Retina (tissue), 1 donor: ENCODE results near the gene PFN2.
"Not testable (repeated sequence)": the region's sequence is repeated elsewhere in the genome, so short reads cannot be mapped to it uniquely, and the experiment has no call there.

Experiments
- DNase-seq: peaks from one replicate; pipeline ENCODE4 v3.0.0-alpha.2; 2016

The PFN2 gene, protein sequence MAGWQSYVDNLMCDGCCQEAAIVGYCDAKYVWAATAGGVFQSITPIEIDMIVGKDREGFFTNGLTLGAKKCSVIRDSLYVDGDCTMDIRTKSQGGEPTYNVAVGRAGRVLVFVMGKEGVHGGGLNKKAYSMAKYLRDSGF

DNA sequence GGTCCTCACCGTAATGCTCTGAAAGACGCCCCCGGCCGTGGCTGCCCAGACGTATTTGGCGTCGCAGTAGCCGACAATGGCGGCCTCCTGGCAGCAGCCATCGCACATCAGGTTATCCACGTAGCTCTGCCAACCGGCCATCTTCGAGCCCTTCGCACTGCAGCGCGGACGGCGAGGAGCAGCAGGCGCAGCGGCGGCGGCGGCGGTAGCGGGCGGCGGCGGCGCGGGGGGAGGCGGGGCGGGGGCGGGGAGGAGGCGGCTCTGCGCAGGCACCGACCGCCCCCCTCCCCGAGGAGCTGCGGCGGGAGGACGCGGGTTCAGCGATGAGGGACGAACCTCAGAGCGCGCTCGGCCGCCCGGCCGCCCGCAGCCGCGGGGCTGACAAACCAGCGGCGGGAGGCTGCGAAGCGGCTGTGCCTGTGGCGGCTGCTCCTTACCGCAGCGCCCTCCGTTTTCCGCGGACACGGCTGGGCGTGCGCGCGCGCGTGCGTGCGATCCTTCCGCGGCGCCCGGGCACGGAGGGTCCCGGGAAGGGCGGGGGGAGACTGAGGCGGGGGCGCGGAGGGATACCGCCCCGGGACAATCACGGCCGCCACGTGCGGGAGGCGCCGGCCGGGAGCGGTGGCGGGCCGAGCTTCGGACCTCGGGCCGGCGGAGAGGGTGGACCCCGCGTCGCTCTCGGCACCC lies at the start of gene PFN2:
Gene PFN2 (minus strand): TSS at position 180 of the 687 bp plus-strand sequence. CDS start 39 bp downstream, at position 141.
- DNase-seq = peak; percentile 95

- DNase-seq = no peak
These were observed 45.2 kb upstream of the PFN2 start for GRCh38 chr3:150015901-150016300.

DNA sequence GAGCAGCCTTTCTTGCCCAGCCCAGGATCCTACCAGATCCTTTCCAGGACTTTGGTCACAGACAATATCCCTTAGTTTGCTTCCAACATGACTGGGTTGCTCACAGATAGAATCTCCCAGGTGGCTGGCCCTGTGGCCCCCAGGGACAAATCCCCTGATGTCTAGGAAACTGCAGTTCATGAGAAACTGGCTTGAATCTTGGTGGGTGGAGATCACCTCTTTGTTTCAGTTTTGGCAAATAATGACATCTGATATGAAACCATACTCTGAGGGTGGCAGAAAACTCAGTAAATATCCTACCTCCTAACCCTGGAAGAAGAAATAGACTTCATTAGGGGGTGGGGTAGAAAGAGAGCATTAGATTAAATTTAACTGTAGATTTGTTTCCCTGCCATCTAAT lies 44.1 kb upstream of the PFN2 start:
- no peak for DNase-seq

DNA sequence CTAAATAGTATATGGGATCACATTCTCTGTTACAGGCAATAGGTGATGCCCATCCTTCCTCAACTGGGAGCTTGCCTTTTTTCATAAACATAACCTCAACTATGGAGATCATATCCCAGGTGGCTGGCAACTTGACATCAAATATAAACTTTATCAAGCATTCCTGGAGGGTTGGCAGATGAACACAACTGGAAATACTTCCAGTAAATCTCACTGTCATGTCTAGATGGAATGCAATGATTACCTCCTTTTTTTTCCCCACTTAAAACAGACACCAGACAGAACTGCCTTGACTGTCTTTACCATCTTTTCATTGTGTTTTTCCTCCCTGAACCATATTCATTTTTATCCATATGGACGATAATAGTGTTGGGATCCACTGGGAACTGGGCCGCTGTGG lies 43.1 kb upstream of the PFN2 start:
- DNase-seq = no peak

DNA sequence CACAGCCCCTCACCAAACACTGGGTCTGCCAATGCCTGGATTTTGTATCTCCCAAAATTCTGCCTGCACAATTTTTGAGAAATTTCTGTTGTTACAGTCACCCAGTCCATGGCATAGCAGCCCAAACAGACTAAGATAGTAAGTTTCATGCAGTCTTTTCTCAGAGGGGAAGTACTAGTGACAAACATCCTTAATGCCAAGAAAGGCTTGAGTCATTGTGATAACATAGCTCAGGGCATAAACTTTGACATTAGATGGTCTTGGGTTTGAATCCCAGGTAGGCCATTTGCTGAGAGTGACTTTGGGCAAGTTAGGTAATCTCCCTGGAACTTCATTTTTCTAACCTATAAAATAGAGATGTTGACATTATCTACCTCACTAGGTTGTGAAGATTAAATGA lies 36.1 kb upstream of the PFN2 start:
- DNase-seq = no peak

DNA sequence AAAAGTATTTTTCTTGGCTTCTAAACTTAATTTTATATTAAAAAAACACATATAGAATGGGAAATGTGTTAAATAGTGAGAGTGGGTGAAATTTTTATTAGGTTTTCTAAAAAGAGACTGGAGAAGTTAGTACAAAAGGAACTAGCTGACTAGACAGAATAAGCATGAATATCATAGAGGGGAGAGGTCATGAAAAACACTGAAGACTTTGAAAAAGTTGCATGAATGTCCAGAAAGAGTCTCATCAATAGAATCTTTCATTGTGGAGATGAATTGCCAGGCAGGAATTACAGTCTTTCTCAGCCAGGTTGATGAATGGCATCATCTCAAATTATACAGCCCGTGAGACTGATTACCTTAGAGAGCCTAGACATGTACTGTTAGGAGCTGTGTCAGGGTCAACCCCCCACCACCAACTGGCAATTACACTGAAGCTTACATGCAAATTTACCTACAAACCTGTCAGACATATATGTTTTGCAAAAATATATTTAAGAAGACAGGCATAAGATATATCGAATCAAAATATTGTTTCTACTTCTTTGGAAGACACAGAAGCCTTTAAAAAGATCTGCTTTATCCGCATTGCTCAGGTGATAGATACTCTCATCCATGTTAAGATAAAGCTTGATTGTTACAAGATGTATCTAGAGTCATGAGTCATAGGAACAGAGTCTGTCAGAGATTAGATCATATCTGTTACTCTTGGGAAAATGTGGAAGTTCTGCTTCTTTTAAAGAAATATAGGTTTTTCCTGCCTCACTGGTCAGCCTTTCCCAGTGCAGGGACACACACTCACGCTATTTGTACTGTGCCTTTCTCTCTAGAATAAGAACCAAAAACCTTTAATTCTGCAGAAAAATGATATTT lies 34.8 kb upstream of the PFN2 start:
- no peak for DNase-seq

DNA sequence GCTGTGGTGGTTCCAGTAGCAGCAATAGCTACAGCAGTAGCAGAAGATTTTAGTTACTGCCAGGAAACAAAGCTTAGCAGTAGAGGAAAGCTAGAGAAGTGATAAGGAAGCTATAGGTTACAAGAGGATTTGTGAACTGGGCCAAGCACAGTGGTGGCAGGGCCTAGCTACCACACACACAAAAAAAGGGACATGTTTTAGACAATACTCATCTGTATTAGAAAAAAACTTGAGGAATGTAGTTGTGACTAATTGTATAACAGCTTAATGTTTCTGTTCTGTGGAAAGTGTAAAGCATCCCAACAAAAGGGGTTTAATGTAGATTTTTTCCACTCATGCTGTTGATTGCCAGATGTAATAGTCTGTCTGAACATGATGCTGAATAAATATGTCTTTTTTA lies 29.9 kb upstream of the PFN2 start:
- no peak for DNase-seq

DNA sequence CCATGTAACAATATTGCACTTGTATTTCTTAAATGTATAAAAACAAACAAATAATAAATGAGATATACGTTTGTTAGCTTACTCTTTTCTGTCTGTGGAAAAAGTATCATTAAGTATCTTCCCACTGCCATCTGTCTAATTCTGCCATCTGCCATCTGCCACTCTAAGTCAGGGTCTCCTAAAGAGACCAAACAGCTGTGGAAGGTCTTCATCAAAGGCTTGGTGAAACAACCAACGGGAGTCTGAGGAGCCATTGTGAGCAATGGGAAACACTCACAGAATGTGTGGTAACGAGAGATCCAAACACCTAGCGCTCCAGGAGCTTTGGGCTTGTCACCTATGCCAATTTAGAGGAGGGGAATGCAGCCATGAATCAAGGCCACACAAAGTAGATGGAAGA lies 28.7 kb upstream of the PFN2 start:
- DNase-seq = no peak

DNA sequence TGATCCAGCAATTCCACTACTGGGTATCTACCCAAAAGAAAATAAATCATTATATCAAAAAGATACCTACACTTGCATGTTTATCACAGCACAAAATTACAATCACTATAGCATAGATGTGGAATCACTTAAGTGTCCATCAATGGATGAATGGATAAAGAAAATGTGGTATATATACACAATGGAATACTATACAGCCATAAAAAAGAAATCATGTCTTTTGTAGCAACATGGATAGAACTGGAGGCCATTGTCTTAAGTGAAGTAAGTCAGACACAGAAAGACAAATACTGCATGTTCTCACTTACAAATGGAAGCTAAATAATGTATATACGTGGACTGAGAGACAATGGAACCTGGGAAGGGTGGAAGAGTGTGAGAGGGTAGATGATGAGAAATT lies 28.3 kb upstream of the PFN2 start:
- DNase-seq = no peak

DNA sequence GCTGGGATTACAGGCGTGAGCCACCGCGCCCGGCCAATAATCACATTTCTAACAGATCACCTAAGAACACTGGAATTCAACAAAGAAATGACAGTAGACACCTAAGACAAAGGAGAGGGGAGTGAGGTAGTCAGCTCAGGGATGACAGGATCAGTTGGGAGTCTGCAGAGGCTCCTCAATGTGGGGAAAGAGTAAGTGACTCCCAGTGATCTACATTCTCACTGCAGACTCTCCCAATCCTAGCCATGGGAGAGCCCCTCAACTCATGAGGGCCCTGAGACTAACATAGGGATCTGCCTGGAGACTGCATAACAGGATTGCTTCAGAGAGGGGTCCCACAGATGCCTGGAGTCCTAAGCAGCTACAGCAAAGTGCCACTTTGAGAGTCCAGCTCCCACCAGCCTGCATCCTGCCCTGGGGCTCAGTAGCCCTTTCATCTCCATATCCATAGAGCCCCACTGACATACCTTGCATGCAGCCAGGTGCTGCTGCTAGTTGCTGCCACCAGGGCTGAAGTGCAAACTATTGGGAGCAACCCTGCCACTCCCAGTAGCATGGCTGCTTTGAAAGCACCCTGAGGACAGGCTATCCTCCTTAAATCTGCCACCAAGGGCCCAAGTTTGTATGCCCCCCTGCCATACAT lies 21.8 kb upstream of the PFN2 start:
- DNase-seq = no peak

- DNase-seq = no peak
These were observed 19.8 kb upstream of the PFN2 start for GRCh38 chr3:149990423-149990948.

DNA sequence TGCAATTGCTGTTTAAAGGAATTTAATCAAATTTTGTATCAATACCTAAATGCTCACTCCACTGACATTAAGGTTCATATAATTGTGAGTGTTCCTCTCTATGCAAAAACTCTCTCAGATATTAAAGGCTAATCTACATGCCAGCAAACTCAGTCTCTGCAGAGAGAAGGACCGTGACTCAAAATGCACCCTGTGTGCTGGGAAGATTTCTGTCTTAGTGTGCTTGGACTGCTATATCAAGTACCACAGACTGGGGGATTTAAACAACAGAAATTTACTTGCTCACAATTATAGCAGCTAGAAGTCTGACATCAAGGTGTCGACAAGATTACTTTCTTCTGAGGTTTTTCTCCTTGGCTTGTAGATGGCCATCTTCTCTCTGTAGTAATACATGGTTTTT lies 18.6 kb upstream of the PFN2 start:
- no peak for DNase-seq

DNA sequence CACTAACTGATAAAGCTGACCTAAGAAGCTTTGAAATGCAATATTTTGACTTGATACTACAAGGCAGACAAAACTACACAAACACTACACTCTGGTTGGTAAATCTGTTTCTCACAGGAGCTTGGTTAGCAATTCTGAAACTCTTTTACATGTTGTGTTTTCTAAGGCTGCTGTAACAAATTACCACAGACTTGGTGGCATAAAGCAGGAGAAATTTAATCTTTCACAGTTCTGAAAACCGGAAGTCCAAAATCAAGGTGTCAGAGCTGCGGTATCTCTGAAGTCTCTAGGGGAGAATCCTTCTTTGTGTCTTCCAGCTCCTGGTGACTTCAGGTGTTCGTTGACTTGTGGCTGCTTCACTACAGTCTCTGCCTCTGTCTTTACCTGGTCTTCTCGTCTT lies 12.9 kb upstream of the PFN2 start:
- no peak for DNase-seq

DNA sequence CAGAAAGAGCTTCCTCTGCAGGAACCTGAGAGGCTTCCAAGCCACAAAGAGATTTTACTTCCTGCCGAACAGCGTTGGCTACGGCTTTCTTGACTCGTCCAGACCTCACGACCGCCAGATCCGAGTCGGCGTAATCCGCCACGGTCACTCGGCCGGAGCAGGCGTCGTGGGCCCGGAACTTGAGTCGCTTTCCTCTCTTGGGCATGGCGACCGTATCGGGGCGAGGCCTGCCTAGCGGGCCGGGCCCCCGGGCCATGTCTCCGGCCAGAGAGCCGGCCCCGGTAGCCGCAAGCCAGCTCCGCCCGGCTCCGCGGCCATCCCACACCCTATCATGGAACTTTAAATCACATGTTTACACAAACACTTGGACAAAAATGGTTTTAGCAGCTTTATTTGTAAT lies 12.4 kb upstream of the PFN2 start:
- DNase-seq = not testable (repeated sequence)

DNA sequence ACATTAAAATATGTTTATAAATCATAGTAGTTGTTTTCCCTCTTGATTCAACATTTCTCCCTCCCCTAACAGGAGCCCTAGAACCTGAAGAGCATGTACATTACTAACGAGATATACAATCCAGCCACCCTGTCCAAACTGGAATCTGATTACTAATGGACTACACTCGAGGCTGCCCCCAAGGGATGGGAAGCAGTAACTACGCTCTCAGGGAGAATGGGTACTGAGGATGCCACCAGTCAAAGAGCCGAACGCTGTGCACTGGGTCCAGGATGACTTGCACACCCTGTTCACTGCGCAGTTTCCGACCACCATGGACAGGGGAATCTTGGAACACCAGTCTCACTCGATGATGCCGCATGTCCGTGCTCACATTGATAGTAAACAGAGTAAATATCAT lies 11.3 kb upstream of the PFN2 start:
- not testable (repeated sequence) for DNase-seq

- DNase-seq = no peak
These were observed 6.7 kb upstream of the PFN2 start for GRCh38 chr3:149977386-149977785.

DNA sequence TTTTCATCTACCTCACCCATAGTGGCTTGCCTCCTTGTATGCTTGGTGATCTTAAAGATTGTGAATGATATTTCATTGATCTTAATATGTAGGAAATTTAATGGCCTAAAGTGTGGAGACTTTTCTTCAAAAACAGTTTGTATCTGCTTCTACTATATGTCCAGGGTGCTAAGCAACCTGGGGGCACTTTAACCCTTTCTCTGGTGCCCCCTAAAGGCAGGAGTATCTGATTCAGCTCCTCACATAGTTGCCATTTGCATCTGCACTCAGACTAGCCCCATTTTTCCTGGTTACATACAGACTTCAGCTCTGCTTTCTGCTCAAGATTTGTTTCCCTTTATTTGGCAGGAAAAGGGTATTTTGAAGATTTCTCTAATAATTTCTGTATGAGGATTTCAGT lies 5.2 kb upstream of the PFN2 start:
- DNase-seq = no peak

DNA sequence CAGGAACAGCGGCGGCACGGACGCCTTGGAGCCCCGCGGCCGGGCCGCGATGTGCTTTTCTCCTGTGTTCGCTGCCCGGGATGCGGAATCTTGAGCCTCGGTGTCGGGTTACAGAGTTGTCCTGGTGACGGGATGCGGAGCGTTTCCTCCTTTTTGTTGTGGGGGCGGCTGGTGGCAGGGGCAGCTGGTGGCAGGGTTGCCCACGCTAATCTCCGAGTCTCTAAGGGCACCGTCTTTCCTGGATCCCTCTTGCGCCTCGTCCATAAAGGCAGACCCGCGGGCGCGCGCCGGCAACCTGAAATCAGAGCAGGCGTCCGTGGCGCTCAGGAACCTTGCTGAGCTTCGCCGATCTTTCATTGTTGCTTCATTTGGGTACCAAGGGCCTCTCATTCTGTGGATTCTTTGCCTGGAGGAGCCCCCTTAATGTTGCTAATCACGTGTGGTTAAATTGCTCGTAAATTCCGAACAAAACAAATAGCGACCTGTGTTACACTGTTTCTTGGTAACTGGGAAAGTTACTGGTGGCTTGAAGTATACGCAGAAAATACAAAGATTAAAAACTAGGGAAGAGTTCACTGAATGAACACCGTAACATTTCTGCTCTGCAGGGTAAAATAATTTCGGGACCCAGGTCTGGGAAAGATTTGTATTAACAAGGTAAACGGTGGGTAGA lies 844 bp upstream of the PFN2 start:
- DNase-seq = peak; percentile 95

DNA sequence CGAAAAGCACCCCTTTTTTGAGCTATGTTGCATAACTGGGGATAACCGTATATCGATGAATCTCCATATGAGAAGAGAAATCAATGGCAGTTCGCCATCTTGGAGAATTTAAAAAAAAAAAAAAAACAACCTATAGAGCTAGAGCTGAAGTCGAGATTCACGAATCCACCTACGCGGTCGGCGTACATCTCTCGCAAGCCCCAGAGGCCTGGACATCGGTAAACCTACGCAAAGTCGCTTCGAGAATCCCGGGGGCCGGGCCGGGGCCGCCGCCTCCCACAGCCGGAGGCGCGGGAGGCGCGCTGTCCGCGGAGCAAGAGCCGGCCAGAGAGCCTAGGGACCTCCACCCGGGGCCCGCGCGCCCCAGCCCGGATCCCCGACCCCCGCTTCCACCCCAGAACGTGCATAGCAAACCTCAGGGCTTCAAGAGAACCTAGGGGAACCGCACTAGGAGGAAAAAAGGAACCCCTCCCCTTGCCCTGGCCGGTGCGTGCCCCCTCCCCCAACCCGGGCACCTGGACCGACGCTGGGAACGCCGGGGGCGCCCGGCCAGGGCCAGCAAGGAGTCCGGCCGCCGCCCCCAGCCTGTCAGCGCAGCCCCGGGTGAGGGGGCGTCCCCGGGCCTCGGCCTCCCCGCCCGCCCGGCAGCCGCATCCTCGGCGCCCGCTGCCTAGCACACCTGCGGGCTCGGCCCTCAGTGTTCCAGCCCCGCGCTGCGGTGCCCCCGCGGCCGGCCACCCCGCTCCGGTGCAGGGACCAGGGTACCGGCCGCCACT lies 567 bp downstream of the PFN2 start:
- DNase-seq = peak; percentile 93

GRCh38 chr3:149969110-149969939 lies 1.4 kb downstream of the PFN2 start:
- DNase-seq = peak; percentile 76

GRCh38 chr3:149968216-149968615 lies 2.5 kb downstream of the PFN2 start:
- DNase-seq = peak; percentile 24
